HG03521 (cell line): Measurements from ENCODE around the gene LEMD2.

Experiments used
- ATAC-seq: cut with Tn5 transposase; IDR thresholded peaks from one replicate; pipeline ENCODE4 v1.9.1; 2021; ENCODE audit warnings: mild to moderate bottlenecking, moderate library complexity; ENCODE audit not compliant: unreplicated experiment

Gene LEMD2

DNA sequence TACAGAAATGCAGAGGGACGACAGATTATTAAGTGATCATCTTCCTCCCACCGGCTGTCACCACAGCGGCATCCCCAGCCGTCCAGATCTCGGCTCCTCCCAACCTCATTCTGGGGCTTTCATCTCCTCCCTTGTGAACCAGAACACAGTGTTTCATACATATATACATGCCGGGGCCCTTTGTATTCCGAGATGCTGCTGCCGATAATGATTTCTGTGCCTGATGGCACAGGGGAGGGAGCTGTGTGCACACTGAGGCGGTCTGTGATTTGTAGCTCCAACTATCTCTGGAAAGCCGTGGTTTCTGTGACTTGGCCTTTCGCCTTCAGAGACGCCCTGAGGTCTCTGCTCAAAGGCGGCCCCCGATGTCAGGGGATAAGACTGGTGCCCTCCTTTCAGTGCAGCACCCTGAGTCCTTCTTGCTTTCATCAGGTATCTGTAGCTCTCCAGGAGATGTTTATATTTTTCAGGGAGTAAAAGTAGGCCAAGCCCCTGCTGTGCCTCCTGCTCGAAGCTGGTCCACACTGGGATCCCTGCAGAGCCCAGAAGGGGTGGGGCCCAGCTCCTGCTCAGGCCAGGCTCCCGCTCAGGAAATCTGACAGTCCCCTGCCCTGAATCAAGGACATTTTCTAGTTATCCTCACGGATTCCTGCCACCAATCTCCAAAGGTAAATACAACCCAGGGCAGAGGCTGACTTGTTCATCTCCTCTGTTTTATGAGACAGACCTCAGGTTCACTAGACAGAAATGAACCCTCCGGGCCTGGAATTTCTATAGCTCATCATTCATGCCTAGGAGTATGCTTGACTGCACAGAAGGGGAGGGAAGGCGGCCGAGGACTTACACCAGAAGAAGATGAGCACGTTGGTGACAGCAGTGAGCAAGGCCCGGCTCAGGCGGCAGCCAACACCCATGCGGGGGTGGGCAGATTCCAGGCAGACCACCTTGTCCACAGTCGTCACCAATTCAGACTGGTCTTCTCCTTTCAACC, 11.2 kb downstream of the LEMD2 start:
- no peak for ATAC-seq

DNA sequence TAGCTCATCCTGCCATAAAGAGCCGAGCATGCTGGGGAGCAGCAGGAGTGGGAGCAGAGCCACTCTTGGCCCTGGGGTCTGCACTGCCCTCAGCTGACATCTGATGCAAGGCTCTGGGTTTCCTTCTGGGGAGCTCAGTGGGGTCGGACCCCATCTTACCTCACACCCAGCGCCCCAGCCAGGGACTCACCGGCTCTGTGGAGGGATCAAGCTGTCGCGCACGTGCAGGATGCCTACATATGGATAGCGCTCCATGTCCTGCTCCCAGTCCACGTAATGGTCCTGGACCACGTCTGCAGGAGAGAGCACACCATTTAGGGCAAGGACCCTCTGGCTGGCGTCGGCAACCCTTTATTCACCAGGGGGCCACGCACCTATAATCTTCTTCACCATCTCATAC, 12.2 kb downstream of the LEMD2 start:
- no peak for ATAC-seq

DNA sequence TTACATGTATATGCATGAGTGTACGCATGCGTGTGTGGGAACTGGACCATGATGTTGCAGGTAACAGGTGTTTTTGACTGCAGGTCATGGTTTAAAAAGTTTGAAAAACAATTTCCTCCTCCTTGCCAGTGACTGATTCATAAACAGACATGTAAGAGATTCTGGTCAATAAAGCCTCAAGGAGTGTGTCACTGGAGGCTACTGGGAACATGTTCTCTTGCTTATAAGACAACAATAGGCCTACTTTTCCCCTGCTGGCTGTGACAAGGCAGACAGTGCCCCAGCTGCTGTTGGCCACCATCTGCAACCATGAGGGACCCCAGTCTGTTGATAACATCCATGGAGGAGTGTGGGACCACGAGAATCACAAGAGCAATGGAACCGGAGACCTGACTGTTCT, 12.7 kb downstream of the LEMD2 start:
- ATAC-seq, result no peak

DNA sequence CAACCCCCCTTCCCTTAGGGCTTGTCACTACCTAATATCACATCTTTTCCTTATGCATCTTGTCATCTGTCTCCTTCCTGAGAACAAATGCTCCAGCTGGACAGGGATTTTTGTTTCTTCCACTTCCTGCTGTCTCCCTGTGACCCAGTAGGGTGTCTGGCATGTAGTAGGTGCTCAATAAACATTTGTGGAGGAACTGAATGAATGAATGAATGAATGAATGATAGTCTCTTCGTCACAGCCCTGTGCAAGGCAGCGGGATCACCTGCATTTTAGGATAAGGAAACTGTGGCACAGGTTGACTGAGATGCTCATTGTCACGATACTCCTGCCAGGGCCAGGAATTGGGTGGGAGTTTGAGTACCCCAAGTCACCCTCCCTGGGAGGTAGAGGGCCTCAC, 14.2 kb downstream of the LEMD2 start:
- ATAC-seq, result no peak

DNA sequence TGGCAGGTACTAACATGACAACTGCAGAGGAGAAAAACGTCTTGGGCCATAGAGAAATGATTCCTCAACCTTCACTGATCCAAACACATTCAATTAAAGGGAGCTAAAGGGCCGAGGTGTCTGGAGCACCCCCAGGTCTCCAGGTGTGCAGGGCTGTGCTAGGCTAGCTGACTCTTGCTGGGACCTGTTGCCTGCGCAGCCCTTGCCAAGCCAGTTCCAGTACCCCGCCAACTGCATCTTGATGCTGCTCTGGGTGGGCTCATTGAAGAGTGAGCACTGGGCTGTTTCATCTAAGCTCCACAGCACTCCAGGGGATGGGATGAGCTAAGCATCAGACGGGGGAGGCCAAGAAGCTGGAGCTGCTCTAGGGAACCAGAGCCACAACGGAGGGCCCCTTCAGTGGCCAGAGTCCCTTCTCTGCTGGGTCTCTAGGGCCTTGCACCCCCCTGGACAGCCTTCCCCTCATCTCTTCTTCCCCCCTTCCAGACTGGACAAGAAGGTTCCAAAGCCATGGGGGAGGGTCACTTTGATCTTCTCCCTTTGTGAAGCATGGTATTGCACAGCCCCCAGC, 15.9 kb downstream of the LEMD2 start:
- ATAC-seq, result no peak

DNA sequence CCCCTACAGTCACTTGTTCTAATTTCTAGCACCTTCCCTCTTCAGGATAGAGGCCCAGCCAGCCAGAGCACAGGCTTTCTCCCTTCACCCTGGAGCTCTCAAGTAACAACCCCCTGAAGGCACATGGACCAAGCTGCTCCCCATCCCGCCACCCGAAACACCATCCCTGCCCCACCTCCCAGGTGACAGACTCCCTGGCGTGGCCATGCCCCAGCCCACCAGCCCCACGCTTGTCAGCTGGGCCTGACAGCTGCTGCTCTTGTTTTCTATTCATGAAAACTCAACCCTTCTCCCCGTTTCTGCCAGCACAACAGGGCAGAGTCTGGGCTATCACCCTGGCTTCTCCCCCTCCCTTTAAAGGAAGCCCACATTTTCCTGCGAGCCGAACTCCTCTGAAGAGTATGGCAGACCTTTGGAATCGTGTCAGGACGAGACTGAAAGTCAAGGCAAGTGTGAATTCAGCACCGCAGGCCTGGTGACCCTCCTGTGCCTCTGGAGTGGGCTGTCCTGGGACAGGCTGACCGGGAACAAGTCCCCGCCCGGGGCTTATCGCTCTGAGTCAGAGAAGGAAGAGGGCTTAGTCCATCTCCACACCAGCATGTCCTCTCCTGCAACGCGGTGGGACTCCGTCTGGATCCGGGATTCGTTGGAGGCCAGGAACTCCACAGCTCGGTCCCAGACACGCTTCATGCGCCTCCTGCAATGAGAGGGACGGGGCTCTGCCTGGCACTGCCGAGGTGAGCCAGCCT, 16.7 kb downstream of the LEMD2 start:
- ATAC-seq, result no peak

DNA sequence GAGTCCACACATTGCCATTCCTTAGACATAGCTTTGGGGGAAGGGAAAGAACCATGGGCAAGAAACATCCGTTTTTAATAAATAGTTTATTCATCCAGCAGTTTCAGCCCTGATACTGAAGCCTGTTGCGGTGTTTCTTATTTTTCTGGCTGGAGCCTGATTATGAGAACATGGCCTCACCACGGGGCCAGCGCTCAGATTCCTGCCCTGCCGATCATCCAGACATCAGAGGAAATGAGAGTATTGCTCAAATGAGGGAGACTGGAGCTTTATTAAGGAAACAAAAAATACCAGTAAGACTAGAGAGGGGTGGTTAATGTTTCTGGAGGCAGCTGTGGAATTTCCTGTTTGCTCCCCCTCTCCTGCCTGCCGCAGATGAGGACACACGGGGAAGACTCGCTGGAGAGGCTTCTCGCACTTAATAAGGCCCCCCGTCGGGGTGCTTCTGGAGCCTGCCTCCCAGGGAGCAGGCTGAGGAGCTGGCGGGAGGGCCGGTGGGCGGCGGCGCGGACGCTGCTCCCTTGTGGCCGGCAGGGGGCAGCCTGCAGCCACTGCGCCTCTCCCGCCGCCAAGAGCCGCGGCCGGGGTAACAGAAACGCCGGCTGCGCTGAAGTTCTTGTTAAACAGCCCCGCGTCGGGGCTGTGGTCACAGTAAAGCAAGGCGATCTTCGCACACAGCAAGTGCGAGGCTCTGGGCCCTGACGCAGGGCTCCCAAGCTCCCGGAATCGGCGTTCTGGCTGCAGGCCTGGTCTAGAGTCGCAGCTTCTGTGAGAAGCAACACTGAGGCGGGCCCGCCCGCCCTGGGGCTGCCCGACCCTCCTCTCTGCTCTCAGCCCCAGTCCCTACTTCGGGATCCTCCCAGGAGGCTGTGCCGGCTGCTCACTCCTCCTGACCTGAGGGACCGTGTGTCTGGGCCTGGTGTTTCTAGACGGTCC, 17.5 kb downstream of the LEMD2 start:
- ATAC-seq, result no peak

DNA sequence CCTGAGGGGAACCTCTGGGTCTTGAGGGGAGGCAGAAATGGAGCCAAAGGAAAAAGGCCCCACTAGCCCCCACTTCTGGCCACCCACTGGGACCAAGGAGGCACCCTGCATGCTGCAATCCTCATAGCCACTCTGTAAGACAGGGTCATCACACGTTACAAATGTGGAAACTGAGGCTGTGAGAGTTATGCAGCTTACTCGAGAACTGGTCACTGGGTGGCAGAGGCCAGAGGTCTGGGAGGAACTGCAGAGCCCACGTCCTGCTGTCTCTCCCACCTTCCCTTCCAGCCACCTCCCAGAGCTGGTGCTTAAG, 18.1 kb downstream of the LEMD2 start:
- ATAC-seq, result no peak

DNA sequence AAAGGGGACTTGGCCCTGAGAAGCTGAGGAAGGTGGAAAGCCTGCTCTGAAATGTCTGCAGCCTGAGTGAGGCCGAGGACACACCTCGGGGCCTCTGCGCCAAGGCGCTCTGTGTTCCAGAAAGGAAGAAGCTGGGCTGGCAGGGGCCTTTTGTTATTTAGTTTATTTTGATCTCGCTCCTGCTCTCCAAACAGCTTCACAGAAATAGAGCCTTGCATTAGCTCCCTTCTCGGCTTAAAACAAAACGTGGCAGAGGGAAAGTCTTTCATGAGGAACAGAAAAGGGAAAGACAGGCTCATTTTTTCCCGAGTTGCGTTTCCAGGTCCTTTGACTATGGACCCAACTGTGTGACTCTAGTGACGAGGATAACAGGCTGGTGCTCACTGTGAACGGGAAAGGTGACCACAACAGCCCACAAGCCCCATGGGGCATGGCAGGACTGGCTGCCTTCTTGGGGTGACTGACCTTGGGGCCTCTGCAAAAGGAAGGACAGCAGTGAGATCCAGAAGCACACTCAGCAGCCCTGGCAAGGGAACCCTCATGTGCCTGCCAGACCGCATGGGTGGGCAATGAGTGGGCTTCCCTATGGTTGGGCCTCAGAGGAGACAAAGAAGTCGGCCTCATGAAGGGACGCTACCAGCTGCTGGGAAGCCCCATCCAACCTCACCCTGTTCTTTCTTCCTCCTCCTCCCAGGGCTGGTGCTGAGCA, 18.7 kb downstream of the LEMD2 start:
- ATAC-seq, result no peak

DNA sequence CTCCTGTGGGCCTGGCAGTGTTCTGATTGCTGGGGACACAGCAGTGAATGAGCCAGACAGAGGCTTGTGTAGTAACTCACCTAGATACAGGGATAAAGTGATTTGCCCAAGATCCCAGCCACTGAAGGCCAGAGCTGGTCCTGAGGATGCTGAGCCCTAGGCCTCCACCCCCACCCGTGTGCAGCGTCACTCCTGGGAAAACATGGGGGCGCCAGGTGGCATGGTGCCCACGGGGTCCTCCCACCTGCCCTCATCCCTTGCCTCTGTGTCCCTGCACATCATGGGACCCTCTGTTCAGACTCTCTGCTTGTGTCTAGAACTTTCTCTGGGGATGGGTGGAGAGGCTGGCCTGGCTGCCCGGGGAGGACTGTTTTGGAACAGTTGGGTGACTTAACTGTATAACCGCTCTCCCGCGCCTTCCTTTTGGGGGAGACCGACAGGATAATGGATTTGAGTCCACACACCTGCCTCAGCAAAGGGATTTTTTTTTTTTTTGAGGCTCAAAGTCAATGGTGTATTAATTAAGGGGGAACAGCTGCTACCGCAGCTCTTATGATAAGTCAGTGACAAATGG, 19.6 kb downstream of the LEMD2 start:
- ATAC-seq, result no peak

DNA sequence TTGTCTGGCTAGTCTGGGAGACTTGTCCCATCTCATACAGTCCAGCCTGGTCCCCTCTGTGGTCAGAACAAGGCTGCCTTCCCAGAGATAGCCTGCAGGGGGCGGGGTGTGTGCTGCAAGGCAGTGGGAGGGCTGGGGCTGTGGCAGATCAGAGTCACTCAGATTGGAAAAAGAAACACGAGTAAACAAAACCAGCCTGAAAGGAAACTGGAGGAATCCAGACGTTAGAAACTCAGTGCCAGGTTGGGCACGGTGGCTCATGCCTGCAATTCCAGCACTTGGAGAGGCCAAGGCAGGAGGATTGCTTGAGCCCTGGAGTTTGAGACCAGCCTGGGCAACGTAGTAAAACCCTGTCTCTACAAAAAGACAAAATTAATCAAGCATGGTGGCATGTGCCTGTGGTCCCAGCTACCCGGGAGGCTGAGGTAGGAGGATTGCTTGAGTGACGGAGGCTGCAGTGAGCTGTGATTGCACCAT, 20.2 kb downstream of the LEMD2 start:
- no peak for ATAC-seq

DNA sequence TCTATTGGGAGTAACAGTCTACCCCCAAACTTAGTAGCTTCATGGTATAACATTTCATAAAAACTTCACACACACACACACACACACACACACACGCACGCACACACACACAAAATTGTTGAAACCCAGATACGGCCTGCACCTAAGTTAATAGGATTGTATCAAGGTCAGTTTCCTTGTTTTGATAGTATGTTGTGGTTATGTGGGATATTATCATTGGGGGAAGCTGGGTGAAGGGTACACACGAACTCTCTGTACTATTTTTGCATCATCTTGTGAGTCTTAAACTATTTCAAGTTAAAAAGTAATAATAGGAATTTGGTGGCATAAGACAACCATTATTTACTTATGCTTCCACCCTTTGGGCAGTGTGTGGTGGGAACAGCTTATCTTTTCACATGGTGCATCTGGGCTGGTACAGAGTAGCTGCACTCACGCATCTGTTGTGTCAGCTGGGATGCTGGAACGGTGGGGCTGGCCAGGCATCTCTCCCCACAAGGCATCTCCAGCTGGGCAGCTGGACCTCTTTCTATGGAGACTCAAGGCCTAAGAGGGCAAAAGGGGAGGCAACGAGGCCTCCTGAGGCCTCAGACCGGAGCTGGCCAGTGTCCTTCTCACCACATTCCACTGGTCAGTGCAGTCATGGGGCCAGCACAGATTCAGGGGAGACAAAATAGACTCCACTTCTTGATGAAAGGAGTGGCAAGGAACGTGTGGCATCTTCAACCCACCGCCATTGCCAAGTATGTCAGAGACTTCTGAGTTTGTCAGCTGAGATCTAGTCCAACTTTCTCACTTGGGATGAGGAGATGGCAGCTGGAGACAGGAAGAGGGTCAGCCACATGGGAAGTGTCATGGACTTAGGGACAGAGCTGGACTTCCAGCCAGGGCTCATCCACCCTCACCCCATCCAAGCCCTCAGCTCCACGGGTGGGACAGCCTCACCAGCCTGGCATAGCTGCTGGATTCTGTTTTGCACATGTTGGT, 21.7 kb downstream of the LEMD2 start:
- no peak for ATAC-seq

DNA sequence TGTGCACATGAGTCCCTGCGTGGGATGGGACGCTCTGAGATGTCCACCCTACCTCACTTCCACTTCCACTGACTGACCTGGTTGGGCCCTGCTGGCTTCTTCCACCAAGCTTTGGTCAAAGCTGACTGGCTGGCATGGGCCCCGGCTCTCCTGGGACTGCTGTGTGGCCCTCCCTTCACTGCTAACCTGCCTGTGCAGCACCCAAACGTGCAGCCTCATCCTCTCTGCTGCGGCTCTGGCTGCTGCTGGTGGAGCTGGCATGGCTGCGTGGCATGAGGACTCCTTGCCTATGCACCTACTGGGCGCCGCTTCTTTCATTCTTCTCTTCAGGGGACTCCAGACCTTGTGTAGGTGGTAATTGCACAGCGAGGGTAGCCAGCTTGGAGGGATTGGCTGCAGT, 23.6 kb downstream of the LEMD2 start:
- ATAC-seq, result no peak

DNA sequence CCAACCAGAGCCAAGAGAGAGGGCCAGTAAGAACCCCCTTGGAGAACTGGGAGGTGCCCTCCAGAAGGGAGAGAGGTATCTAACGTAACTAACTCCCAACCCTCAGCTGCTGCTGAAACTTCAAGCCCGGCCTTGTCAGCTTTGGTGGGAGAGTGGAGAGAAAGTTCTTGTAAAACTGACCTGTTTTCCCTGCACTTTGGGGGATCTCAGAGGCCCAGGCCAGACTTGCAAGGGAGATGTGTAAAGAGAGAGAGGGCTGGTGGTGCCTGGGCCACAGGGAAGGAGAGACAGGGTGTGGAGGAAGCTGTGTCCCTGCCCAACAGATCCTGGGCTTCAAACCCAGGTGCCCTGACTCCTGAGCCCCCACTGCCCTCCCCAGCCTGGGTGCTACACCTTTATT, 24.9 kb downstream of the LEMD2 start:
- no peak for ATAC-seq

DNA sequence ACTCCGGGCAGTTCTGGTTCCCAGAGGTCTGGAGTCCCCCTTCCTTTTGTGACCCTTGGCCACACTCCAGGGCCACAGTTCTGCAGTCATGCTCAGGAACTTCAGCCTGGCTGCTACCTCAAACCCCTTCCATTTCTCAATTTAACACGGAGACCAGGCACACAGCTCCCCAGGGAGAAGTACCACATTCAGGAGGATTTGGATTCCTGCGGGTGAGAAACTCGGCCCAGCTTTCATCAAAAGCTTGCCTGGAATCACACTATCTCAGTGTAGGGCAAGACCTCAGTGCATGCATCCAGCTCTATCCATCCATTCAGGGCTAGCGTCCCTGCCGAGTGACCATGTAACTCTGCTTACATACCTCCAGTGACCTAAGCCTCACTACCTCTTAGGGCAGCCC, 25.4 kb downstream of the LEMD2 start:
- ATAC-seq, result no peak

DNA sequence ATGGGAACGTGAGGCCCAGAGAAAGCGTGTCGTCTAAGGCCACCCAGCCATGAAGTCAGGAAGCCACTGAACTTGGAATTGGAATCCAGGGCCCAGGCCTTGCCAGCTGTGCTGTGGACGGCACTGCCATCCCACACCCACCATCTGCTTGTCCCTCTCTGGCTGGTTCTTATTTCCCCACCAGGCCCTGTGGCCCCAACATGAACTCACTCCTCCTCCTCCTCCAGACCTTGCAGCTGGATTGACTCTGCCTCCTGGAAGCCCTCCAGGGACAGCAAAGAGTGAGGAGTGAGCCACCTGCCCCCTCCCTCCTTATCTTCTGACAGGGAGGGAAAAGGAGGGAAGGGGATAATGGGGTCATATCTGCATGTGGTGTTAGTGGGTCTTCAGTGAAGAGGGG, 26.2 kb downstream of the LEMD2 start:
- ATAC-seq, result no peak

DNA sequence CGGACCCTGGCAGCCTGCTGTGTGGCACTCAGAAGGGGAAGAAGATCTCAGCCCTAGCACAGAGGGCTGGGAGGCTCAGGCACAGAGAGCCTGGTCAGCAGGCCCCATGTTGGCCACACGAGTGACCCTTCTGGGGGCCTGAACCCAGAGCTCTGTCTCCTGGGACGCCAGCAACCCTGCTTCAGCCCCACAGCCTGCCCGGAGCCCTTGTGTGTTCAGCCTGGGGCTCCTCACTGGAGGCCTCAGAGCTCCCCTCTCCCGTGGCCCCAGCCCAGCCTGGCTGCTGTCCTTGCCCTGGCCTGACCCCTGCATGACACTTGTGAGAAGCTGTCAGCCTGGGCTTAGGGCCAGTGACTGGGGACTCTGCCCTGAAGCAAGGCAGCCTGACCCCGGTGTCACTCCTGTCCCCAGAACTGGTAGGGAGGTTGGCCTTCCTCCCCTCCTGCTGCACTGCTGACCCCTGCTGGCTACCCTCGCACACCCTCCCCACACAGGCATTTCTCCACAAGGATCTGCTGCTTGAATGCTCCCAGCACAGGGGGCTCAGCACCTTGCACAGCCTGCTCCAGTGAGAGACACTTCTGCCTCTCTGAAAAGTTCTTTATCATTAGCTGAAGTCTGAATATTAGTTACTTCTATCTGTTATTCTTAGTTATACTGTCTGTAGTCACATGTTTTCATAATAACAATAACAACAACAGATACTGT, 26.9 kb downstream of the LEMD2 start:
- ATAC-seq, result no peak

DNA sequence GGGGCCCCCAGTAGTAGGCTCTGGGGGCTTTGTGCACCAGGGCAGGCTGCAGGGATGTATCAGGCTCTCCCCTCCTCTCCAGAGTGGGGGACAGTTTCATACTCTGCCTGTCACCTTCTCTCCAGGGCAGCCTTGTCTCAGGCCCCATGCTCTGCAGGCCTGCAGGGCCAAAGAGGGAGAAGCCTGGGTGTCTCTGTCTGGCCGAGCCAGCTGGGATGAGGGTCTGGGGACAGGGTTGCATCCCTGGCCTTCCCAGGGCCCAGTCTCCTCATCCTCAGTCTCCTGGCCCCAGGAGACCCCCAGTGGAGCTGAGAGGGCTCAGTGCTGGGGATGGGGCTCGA, 27.4 kb downstream of the LEMD2 start:
- no peak for ATAC-seq
